Lung microvascular endothelial cell (primary cell): ENCODE measurements around the gene SOX3. TPM values are rescaled to one million over a fixed set of nuclear protein-coding genes. Genes with fewer than 3 reads are reported as not detected.

Source experiments
- DNase-seq, 2 donors: peaks; one replicate each; pipeline versions ENCODE4 v3.0.0 to v3.0.0-alpha.2; 2010; ENCODE audit warnings: low read depth in 2 of 2
- total RNA-seq: library from RNA; depleted of rRNA; stranded (reverse); fragments of >200 nt; gene quantifications from 2 replicates; pipeline ENCODE4 v1.2.1, GENCODE V29; 2014

SOX3 gene
- not detected in 2 replicates for total RNA-seq

DNA sequence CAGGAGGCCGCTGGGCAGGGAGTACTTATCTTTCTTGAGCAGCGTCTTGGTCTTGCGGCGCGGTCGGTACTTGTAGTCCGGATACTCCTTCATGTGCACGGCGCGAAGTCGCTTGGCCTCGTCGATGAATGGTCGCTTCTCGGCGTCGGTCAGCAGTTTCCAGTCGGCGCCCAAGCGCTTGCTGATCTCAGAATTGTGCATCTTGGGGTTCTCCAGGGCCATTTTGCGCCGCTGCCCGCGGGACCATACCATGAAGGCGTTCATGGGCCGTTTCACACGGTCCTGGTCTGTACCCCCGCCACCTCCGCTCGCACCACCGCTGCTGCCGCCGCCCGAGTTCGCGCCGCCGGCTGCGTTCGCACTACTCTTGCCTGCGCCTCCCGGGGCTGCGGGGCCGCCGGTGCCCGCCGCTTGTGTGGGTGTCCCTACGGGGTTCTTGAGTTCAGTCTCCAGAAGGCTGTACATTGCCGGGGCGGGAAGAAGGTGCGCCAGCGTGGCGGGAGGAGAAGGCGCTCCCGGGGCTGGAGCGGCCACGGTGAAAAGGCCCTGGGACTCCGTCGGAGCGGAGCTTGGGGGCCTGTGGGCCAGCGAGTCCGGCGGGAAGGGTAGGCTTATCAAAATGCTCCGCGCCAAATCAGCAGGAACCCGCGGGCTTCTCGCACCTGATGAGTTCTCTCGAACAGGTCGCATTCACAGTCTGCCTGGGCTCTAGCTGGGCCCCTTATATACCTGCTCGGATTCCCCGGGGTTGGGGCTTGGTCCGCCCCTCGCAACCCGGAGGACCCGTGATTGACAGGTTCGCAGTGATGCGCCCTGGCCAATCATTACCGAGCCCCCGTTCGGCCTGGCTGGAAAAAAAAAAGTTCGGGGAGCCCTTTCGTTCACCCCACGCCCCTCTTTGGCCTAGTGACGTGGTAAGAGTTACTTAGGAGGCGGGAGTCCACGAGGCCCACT, at the start of gene SOX3:
TSS of gene SOX3 (minus strand) at position 699 of the 954 bp plus-strand sequence. CDS start at position 690, 9 bp downstream.
- DNase-seq = no peak

- DNase-seq = no peak
These were observed 44.1 kb upstream of the SOX3 start for GRCh38 chrX:140548985-140549384.

DNA sequence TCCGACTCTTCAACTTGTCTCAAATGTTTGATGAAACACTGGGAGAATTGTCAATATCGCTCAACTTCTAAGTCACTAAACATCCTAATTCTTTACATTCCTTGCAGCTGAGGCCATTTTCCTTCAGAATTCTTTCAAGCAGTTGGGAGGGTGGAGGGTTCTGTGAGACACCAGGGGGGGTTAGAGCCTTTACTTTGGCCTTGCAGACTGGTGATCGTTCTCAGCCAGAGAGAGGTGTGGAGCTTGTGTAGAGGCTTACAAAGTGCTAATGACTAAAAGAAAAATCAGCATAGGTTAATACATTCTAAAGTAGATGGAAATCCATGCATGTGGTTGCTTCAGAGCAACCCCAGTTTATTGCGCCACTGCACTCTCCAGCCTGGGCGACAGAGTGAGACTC, 21.3 kb upstream of the SOX3 start:
- DNase-seq = no peak

- DNase-seq = no peak
These were observed 20.6 kb upstream of the SOX3 start for GRCh38 chrX:140525448-140525847.

GRCh38 chrX:140524556-140524955, 19.7 kb upstream of the SOX3 start:
- no peak for DNase-seq

GRCh38 chrX:140521393-140521792, 16.5 kb upstream of the SOX3 start:
- no peak for DNase-seq

DNA sequence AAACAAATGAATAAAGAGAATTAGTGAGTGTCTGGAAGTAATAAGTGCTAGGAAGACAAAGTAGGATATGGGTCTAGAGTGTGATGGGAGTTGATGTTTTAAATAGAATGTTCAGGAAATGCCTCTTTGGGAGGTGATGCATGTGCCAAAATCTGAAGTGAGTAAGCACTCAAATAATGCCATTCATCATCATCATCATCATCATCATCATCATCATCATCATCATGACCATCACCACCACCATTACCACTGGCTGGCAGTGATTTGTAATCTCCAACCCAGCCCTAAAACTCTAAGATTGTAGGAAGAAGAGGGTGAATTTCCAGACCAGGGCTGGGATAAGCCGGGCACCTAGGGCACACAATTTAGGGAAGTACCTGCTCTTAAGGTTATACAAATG, 9.7 kb upstream of the SOX3 start:
- no peak for DNase-seq

DNA sequence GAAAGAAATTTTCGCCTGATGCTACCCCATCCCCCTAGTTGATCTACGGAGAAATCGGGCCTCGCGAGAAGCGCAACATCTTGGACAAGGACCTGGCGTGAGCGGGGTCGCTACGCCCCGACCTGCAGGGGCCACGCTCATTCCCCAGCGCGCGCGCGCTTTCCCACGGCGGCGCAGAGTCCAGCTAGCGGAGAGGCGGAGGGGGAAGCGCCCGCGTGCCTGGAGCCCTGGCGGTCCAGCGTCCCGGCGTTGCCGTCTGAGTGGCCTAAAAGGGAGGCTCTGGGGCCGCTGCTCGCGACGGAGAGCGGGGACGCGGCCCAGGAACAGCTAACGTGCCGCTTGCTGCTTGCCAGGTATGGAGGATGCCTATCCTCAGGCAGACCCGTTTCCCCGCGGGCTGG, 6.0 kb upstream of the SOX3 start:
- DNase-seq = no peak

DNA sequence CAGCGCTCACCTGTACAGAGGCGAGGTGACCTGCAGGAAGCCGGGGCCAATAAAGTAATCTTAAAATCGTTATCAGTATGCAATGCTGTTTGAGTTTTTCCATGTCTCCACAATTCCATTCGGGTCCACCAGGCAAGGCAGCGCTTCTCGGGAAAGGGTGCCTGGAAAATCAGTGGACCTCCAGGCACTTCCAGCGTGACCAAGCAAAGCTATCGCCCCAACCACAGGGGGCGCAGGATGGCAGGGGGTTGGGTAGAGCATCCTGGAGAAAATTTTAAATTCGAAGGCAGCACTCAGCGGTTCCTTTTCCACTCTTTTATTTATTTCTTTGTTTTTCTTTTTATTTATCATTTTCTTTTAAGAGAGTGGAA, 5.4 kb upstream of the SOX3 start:
- DNase-seq = no peak

- no peak for DNase-seq
These were observed 4.8 kb upstream of the SOX3 start for GRCh38 chrX:140509468-140510305.

GRCh38 chrX:140508958-140509357, 4.1 kb upstream of the SOX3 start:
- DNase-seq = no peak

GRCh38 chrX:140507982-140508305, 3.1 kb upstream of the SOX3 start:
- DNase-seq = no peak

- no peak for DNase-seq
These were observed 2.5 kb upstream of the SOX3 start for GRCh38 chrX:140507223-140507981.

GRCh38 chrX:140505421-140506337, 810 bp upstream of the SOX3 start:
- DNase-seq = no peak

DNA sequence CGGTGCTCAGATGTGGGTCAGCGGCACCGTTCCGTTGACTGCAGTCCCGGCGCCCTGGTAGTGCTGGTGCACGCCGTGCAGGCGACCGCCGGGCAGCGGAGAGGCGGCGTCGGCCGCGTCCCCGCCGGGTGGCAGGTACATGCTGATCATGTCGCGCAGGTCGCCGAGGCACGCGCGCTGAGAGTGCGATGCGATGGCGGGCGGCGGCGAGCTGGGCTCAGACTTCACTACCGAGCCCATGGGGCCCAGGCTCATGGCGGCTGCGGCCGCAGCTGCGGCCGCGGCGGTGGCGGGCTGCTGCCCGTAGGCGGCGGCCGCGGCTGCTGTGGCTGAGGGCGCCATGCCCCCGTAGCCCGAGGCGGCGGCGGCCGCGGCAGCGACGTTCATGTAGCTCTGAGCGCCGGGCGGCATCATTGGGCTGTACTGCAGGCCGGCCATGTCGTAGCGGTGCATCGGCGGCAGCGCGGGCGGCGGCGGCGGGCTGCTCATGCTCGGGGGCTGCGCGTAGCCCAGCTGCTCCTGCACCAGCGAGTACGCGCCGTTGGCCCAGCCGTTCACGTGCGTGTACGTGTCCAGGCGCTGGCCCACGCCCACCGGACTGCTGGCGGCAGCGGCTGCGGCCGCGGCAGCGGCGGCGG, 1.0 kb downstream of the SOX3 start:
- peak; percentile 3 to 57 for DNase-seq

DNA sequence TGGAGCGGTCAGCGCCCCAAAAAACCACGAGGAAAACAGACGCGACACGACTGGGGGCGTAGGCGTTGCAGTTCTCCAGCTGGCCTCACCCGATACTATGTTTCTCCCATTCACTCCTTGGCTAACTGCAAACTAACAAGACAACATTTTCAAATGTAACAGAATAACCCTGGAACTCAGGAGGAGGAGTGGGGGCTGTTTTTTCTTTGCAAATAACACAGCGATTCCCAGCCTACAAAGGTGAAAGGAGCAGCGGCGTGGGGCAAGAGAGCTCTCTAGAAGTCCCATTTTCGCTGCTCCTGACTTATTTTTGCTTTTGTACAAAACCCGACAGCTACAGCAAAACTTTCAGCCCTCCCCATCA, 1.6 kb downstream of the SOX3 start:
- no peak for DNase-seq

- DNase-seq = no peak
These were observed 2.2 kb downstream of the SOX3 start for GRCh38 chrX:140502491-140503237.

DNA sequence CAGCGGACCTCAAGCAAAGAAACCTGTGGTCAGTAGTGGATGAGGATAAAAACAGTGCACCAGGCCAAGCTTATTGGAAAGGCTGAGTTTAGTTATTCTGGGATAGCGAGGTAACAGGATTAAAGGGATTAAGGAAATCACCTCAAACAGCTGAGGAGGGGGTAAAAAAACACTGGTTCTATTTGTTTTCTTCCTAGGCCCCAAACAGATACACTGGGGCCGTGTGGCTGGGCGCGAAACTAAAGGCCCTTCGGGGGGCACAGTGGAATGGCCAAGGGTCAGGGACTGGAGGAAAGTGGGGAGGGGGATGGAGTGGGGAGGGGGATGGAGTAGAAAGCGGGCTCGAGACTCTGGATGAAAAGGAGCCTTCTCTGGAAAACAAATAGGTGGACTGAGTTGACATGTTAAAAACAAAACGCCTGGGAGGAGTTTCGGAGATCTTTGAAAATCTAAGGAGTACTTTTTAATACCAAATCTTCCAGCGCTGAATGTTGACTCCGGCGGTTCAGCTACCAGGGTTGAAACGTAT, 2.9 kb downstream of the SOX3 start:
- no peak for DNase-seq

GRCh38 chrX:140501321-140501720, 3.5 kb downstream of the SOX3 start:
- no peak for DNase-seq
